NCI-H2107 (cell line): ENCODE results near the gene UBE2C.

ENCODE experiments used
- DNase-seq: peaks from one replicate; lab custom pipeline; 2025; lab: John Stamatoyannopoulos, UW

UBE2C gene

DNA sequence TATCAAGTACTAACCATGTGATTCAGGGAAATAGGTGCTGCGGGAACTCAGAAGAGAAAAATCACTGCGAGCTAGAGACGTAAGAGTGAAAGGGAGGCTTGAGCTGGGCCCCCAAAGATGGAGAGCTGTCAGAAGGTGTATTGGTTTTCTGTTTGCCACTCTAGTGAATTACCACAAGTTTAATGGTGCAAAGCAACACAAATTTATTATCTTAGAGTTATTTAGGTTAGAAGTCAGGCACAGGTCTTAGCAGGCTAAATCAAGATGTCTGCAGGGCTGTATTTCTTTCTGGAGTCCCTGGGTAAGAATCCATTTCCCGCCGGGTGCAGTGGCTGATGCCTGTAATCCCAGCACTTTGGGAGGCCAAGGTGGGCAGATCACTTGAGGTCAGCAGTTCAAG lies 47.5 kb downstream of the UBE2C start:
- DNase-seq: no peak

GRCh38 chr20:45860560-45861220 lies 48.2 kb downstream of the UBE2C start:
- DNase-seq: no peak

DNA sequence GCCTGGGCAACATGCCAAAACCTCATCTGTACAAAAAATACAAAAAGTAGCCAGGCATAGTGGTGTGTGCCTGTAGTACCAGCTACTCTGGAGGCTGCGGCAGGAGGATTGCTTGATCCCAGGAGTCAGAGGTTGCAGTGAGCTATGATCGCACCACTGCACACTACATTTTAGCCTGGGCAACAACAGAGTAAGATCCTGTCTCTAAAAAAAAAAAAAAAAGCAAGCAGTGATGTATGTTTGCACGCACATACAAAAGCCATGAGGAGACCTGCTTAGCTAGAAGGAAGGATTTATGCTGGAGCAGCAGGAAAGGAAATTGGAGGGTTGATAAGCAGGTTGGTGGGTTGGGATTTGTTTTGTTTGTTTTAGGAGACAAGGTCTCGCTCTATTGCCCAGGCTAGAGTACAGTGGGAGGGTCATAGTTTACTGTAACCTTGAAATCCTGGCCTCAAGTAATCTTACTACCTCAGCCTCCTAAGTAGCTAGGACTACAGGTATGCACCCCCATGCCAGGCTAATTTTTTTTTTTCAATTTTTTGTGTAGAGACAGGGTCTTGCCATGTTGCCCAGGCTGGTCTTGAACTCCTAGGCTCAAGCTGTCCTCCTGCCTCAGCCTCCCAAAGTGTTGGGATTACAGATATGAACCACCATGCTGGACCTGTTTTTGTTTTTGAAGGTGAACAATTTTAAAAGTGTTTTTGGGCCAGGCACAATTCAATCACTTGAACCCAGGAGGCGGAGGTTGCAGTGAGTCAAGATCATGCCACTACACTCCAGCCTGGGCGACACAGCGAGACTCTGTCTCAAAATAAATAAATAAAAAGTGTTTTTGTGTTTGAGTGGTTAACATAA lies 49.0 kb downstream of the UBE2C start:
- no peak for DNase-seq

GRCh38 chr20:45863543-45864470 lies 51.4 kb downstream of the UBE2C start:
- no peak for DNase-seq

DNA sequence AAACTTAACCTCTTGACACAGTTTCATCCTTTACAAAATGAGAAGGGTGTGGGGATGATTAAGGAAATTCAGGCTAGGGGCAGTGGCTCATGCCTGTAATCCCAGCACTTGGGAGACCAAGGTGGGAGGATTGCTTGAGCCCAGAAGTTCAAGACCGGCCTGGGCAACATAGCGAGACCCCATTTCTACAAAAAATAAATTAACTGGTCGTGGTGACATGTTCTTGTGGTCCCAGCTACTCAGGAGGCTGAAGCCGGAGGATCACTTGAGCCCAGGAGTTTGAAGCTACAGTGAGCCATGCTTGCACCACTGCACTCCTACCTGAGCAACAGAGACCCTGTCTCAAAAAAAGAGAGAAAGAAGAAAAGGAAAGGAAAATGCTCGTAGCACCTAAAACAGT lies 54.0 kb downstream of the UBE2C start:
- no peak for DNase-seq
